ENCODE data around the gene TPMT. TPM values are rescaled to one million over a fixed set of nuclear protein-coding genes. Genes with fewer than 3 reads are reported as not detected.
A peak's percentile ranks its signal among the peaks of the same experiment; 100 is the strongest.
"Not testable (repeated sequence)": the region's sequence is repeated elsewhere in the genome, so short reads cannot be mapped to it uniquely, and the experiment has no call there.

TPMT gene
- total and polyA plus RNA-seq, 12 donors, result 13.3 to 87.2 (median 20.1) TPM

DNA sequence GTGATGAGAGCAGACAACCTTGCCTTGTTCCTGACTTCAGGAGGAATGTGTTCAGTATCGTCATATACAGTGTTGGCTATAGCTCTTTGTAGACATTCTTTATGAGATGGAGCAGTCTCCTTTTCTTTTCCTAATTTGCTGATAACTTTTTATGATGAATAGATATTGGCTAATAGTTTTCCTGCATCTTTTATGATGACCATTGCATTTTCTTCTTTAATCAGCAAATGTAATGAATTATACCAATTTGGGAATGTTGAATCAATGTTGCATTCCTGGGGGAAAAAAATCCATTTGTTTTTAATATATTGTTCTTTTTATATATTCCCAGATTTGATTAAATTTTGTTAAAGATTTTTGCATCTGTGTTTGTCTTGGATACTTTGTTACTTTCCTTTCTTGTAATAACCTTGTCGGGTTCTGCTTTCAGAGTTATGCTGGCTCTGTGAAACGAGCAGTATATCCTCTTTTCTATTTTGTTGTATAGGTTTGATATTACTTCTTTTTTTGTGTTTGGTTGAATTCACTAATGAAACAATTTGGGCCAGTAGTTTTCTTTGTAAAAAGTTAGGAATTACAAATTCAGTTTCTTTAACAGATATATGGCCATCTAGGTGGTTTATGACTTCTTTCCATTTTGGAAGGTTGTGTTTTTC, 24.2 kb upstream of the TPMT start:
- no peaks in the 10 kb centered on the region for H3K4me1 ChIP-seq (replicated peaks in 1 of 2)

DNA sequence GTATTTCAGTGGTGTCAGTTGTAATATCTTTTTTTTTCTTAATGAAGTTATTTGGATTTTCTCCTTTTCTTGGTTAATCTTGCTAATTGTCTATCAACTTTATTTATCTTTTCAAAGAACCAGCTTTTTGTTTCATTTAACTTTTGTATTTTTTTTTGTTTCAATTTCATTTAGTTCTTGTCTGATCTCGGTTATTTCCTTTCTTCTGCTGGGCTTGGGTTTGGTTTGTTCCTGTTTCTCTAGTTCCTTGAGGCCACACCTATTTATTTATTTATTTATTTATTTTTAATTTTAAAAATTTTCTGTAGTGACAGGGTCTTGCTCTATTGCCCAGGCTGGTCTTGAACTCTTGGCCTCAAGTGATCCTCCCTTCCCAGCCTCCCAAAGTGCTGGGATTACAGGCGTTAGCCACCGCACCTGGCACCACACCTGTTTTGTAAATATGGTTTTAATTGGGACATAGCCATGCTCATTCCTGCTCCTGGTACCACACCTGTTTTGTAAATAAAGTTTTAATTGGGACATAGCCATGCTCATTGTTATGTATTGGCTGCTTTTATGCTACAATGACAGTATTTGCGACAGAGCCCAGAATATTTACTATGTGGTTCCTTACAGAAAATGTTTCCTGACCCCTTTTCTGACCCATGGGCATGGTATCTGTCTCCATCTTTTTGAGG, 22.5 kb upstream of the TPMT start:
- no peak overlapping the region for H3K4me3 ChIP-seq
- no peaks in the 10 kb centered on the region for H3K4me1 ChIP-seq (replicated peaks in 1 of 2)
- 90 to 96% (median 92%) methylated on average over 4 of the region's 4 CpGs for WGBS, 4 donors
- H3K27ac ChIP-seq, result no peak overlapping the region
- peaks cover 0 to 5% of the 10 kb centered on the region in 2 donors for H3K36me3 ChIP-seq (replicated peaks in 1 of 2)
- no peaks in the 10 kb centered on the region for H3K9me3 ChIP-seq (replicated peaks in 1 of 3)
- no peak for DNase-seq
- TF ChIP-seq, protein P1, sequence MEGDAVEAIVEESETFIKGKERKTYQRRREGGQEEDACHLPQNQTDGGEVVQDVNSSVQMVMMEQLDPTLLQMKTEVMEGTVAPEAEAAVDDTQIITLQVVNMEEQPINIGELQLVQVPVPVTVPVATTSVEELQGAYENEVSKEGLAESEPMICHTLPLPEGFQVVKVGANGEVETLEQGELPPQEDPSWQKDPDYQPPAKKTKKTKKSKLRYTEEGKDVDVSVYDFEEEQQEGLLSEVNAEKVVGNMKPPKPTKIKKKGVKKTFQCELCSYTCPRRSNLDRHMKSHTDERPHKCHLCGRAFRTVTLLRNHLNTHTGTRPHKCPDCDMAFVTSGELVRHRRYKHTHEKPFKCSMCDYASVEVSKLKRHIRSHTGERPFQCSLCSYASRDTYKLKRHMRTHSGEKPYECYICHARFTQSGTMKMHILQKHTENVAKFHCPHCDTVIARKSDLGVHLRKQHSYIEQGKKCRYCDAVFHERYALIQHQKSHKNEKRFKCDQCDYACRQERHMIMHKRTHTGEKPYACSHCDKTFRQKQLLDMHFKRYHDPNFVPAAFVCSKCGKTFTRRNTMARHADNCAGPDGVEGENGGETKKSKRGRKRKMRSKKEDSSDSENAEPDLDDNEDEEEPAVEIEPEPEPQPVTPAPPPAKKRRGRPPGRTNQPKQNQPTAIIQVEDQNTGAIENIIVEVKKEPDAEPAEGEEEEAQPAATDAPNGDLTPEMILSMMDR (IDR thresholded peaks at IDR 0.05), result no peak
- no peak for TF ChIP-seq POLR2A (IDR thresholded peaks at IDR 0.05)
- no peaks in the 10 kb centered on the region for H3K27me3 ChIP-seq
- intact Hi-C loops (cut with DNase I), result no loop called here

More for the DNA sequence above, 24.2 kb upstream of the TPMT start:
- Histone ChIP-seq H3K36me3 (replicated peaks in 1 of 2) (no peaks in the 10 kb centered on the region), H3K4me3 (no peak overlapping the region), H3K27ac (no peak overlapping the region), H3K27me3 (no peaks in the 10 kb centered on the region), H3K9me3 (replicated peaks in 1 of 3) (no peaks in the 10 kb centered on the region)
- WGBS, 4 donors, result 80 to 87% (median 82%) methylated on average over 3 of the region's 3 CpGs
- TF ChIP-seq, protein P1 (IDR thresholded peaks at IDR 0.05), result no peak
- TF ChIP-seq POLR2A (IDR thresholded peaks at IDR 0.05), result no peak
- intact Hi-C loops (cut with DNase I), result no loop called here
- no peak for DNase-seq

DNA sequence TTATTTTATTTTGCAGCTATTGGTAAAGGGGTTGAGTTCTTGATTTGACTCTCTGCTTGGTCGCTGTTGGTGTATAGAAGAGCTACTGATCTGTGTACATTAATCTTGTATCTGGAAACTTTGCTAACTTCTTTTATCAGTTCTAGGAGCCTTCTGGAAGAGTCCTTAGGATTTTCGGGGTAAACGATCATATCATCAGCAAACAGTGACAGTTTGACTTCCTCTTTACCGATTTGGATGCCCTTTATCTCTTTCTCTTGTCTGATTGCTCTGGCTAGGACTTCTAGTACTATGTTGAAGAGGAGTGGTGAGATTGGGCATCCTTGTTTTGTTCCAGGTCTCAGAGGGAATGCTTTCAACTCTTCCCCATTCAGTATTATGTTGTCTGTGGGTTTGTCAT, 21.3 kb upstream of the TPMT start:
- H3K4me3 ChIP-seq; intact Hi-C loops (cut with DNase I); H3K4me1 ChIP-seq (replicated peaks in 1 of 2); H3K36me3 ChIP-seq (replicated peaks in 1 of 2); H3K27ac ChIP-seq; H3K9me3 ChIP-seq (replicated peaks in 1 of 3); DNase-seq; H3K27me3 ChIP-seq: not testable (repeated sequence)
- 75 to 86% (median 80%) methylated on average over 4 of the region's 4 CpGs for WGBS, 4 donors

DNA sequence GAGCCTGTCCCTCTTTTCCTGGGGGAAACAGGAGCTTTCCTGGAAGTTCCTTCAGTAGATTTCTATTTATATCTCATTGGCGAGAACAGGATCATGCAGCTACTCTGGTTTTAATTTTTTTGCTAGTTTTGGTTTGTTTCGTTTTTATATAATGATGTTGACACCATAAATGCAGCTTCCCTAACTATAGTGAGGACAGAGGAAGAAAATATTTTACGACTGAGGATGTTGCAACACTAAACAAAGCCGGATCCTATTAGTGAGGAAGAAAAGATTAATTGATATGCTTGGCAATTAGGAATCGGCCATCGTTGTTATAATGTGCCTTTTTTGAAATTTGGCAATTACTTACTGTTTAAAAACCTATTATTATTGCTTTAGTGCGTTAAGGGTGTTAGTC, 17.0 kb upstream of the TPMT start:
- intact Hi-C loops (cut with DNase I), result no loop called here
- Histone ChIP-seq H3K27me3 (no peaks in the 10 kb centered on the region), H3K4me3 (no peak overlapping the region), H3K9me3 (replicated peaks in 1 of 3) (no peaks in the 10 kb centered on the region), H3K27ac (peak overlapping the region in 2 of 5 donors; percentile 31 to 43), H3K36me3 (replicated peaks in 1 of 2) (peaks cover 0 to 8% of the 10 kb centered on the region in 2 donors), H3K4me1 (replicated peaks in 1 of 2) (no peaks in the 10 kb centered on the region)
- WGBS, 4 donors, result 77 to 83% (median 80%) methylated on average over 7 of the region's 7 CpGs
- no peak for TF ChIP-seq POLR2A (IDR thresholded peaks at IDR 0.05)
- TF ChIP-seq, protein P1 (IDR thresholded peaks at IDR 0.05), result no peak
- no peak for DNase-seq
